ENCODE results near the gene NTRK3. TPM values are rescaled to one million over a fixed set of nuclear protein-coding genes. Genes with fewer than 3 reads are reported as not detected.

NTRK3 gene
- total and polyA plus RNA-seq, 8 donors: 4.1 to 9.8 (median 7.4) TPM

DNA sequence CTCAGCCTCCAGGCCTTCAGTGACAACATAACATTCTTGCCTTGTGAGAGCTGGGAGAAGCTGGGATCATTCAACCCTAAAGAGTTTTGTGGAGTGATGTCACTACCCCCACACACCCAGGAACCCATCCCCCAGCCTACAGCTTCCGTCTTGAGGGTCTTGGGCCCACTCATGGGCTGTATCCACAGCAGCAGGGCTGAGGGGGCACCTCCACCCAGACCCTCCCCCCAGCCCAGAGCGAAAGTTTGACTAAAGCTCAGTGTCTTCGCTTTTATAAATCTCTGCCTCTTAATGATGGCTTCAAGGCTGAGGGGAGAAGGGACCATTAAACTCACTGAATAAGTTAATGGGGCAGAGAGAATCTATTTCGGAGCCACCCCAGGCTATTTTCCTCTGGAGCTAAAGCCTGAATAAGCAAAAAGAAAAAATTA is 23.8 kb downstream of the NTRK3 start:
- intact Hi-C loops (cut with DNase I): no loop called here

DNA sequence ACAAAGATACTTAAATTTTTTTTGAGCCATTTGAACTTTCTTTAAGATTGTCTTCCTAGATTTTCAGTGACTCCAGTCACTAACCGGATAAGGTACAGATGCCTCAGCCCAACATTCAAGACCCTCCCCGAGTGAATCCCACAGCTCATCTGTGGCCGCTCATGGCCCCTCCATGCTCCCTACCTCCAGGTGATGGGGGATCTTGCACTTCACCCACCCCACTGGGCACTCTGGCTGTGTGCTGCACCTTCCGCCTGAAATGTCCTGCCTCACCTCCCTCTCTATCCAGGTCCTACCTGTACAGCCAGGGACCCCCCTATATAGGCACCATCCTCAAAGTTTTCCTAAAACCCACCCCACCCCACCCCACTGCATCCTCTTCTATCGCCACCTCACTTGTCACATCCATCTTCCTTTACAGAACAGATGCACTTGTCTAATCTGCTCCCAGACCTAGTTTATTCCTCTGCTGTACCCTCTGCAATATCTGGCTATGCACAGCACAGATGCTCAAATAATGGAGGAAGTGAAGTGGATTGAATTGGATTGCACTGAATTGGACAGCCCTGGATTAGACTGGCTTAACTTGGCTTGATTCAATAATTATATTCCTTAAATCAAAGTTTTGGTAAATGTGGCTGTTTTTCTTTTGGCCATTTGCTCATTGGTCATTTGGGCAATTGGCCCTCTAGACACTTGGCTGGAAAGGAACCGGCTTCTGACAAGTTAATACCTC is 24.5 kb downstream of the NTRK3 start:
- no peak overlapping the region for H3K27ac ChIP-seq
- H3K4me3 ChIP-seq: no peak overlapping the region
- no peaks in the 10 kb centered on the region for H3K4me1 ChIP-seq
- H3K36me3 ChIP-seq: no peaks in the 10 kb centered on the region
- DNase-seq (no peak), ATAC-seq (no peak)
- intact Hi-C loops (cut with DNase I): no loop called here
- no peaks in the 10 kb centered on the region for H3K9me3 ChIP-seq
- TF ChIP-seq, protein P1, sequence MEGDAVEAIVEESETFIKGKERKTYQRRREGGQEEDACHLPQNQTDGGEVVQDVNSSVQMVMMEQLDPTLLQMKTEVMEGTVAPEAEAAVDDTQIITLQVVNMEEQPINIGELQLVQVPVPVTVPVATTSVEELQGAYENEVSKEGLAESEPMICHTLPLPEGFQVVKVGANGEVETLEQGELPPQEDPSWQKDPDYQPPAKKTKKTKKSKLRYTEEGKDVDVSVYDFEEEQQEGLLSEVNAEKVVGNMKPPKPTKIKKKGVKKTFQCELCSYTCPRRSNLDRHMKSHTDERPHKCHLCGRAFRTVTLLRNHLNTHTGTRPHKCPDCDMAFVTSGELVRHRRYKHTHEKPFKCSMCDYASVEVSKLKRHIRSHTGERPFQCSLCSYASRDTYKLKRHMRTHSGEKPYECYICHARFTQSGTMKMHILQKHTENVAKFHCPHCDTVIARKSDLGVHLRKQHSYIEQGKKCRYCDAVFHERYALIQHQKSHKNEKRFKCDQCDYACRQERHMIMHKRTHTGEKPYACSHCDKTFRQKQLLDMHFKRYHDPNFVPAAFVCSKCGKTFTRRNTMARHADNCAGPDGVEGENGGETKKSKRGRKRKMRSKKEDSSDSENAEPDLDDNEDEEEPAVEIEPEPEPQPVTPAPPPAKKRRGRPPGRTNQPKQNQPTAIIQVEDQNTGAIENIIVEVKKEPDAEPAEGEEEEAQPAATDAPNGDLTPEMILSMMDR (IDR thresholded peaks at IDR 0.05): no peak
- H3K27me3 ChIP-seq: peaks cover 0 to 4% of the 10 kb centered on the region in 2 donors

More for the DNA sequence above, 23.8 kb downstream of the NTRK3 start:
- no peak overlapping the region for H3K4me3 ChIP-seq
- no peaks in the 10 kb centered on the region for H3K4me1 ChIP-seq
- no peaks in the 10 kb centered on the region for H3K36me3 ChIP-seq
- peaks cover 0 to 4% of the 10 kb centered on the region in 2 donors for H3K27me3 ChIP-seq
- H3K9me3 ChIP-seq: no peaks in the 10 kb centered on the region
- no peak overlapping the region for H3K27ac ChIP-seq
- DNase-seq (peak in 1 of 4 donors; percentile 10), ATAC-seq (no peak)
- TF ChIP-seq, protein P1 (IDR thresholded peaks at IDR 0.05): no peak

DNA sequence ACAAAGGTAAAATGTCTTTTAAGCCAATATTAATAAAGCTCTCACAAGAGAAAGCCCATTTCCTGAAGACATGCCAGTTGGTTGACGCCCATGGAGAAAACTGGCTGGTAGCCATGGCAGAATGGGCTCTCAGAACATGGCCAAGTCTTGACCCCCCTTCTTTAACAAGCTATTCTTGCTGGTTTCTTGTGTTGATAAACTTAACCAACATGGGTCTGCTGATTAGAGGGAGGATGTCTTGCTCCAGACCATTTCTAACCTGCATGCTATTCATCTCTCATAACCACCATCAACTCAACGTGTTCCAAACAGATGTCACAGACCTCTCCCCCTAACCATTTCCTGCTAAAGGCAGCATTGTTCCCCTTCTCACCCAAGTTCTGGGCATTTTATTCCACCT is 25.7 kb downstream of the NTRK3 start:
- H3K36me3 ChIP-seq: no peaks in the 10 kb centered on the region
- H3K27ac ChIP-seq: no peak overlapping the region
- intact Hi-C loops (cut with DNase I): no loop called here
- TF ChIP-seq, protein P1 (IDR thresholded peaks at IDR 0.05): no peak
- no peak for DNase-seq
- H3K4me3 ChIP-seq: no peak overlapping the region
- H3K9me3 ChIP-seq: no peaks in the 10 kb centered on the region
- H3K27me3 ChIP-seq: peaks cover 0 to 4% of the 10 kb centered on the region in 2 donors
- no peaks in the 10 kb centered on the region for H3K4me1 ChIP-seq
- ATAC-seq: no peak

DNA sequence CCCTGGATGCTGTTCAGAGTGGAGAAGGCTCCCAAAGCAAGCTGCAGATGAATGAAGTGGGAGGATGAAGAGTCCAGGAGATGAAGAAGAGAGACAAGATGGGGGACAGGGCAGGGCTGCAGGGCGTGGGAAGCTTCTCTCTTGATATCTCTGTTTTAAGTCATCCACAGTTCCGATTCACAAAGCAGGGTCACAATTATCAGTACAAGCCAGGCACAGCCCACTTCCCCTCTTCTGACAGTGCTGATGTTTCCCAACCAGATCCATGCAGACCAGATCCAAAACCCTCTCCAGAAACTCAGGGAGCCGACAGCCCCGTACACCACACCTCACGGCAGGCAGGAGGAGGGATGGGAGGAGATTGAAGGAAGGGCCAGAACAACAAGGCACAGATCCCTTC is 31.1 kb downstream of the NTRK3 start:
- Histone ChIP-seq H3K27ac (no peak overlapping the region), H3K4me3 (no peak overlapping the region), H3K9me3 (no peaks in the 10 kb centered on the region), H3K4me1 (no peaks in the 10 kb centered on the region), H3K27me3 (no peaks in the 10 kb centered on the region), H3K36me3 (no peaks in the 10 kb centered on the region)
- no peak for ATAC-seq
- no peak for DNase-seq
- intact Hi-C loops (cut with DNase I): no loop called here
- TF ChIP-seq, protein P1 (IDR thresholded peaks at IDR 0.05): no peak

DNA sequence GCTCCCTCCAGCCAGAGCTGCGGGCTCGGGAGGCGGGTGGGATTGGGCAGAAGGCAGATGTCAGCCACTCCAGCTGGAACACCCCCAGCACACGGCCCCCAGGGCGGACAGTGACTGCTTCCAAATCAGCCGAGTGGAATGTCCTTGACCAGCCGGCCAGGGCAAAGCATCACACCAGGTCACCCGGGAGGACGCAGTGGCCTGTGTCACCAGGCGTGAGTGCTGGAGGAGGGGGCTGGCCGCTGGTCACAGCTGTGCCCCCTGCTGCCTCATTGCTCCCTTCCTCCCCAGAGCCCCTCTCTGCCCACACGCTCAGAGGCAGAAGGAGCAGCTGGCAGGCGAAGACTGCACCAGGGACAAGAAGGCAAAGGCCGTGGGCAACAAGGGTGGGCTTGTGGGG is 33.5 kb downstream of the NTRK3 start:
- no peaks in the 10 kb centered on the region for H3K27me3 ChIP-seq
- no peak overlapping the region for H3K27ac ChIP-seq
- no peaks in the 10 kb centered on the region for H3K36me3 ChIP-seq
- DNase-seq (no peak), ATAC-seq (no peak)
- H3K4me1 ChIP-seq: no peaks in the 10 kb centered on the region
- TF ChIP-seq, protein P1 (IDR thresholded peaks at IDR 0.05): no peak
- H3K4me3 ChIP-seq: no peak overlapping the region
- intact Hi-C loops (cut with DNase I): no loop called here
- no peaks in the 10 kb centered on the region for H3K9me3 ChIP-seq
